GM12878 (cell line): ENCODE measurements around the gene MCAT. TPM values are rescaled to one million over a fixed set of nuclear protein-coding genes. Genes with fewer than 3 reads are reported as not detected.

Experiments
- ATAC-seq: fragments of 200-7000 bp; cut with Tn5 transposase; 3 replicates; pipeline ENCODE4 v1.9.1; 2020; ENCODE audit warnings: mild to moderate bottlenecking, moderate library complexity
- BruUV-seq: library from RNA; stranded (reverse); fragments of 400-500 nt; replicated peaks from 2 replicates; lab custom pipeline; 2021; lab: Mats Ljungman, UMichigan
- CTCF ChIA-PET: fragments of 300-600 bp; sonication (Branson Sonifier 250); formaldehyde crosslinking; extraction: SDS; loops from one replicate; lab custom pipeline; 2021; ENCODE audit warnings: inconsistent platforms; lab: Yijun Ruan, JAX
- POLR2A ChIA-PET: fragments of 350-600 bp; formaldehyde crosslinking; extraction: SDS; loops from one replicate; lab custom pipeline; 2021; ENCODE audit warnings: inconsistent platforms; lab: Charles Lee
- RAD21 ChIA-PET: fragments of 300-600 bp; sonication (Branson Sonifier 250); formaldehyde crosslinking; loops from one replicate; lab custom pipeline; 2023; ENCODE audit warnings: antibody characterized with exemption; ENCODE audit not compliant: unreplicated experiment; lab: Charles Lee
- SMC1A ChIA-PET: fragments of 300-600 bp; sonication (Branson Sonifier 250); formaldehyde crosslinking; loops from one replicate; lab custom pipeline; 2023; ENCODE audit not compliant: unreplicated experiment, uncharacterized antibody; lab: Charles Lee
- DNase-seq: peaks from one replicate; pipeline ENCODE4 v3.0.0-alpha.2; 2011; ENCODE audit warnings: low read depth, low spot score
- FAIRE-seq: peaks from 3 replicates; lab custom pipeline; 2011; peaks lifted over from hg19 to GRCh38; lab: Jason Lieb, UNC
- H2AFZ ChIP-seq: 2 replicates; pipeline ENCODE4 v1.6.0; 2011; ENCODE audit warnings: low read depth, low read length, control low read depth; ENCODE audit not compliant: control insufficient read depth
- H3K27ac ChIP-seq: 2 replicates; pipeline ENCODE4 v1.5.1; 2011; ENCODE audit warnings: control low read depth; ENCODE audit not compliant: control insufficient read depth, insufficient read depth
- H3K27me3 ChIP-seq, 2 experiments: replicated peaks in 1 of 2; 2 replicates each; pipeline versions ENCODE4 v1.6.0 to v1.6.1; 2011; ENCODE audit warnings: low read length in 1 of 2; ENCODE audit not compliant: control insufficient read depth in 2 of 2, insufficient read depth in 2 of 2
- H3K36me3 ChIP-seq, 2 experiments: 2 replicates each; pipeline ENCODE4 v1.5.1; 2011; ENCODE audit warnings: low read length in 1 of 2; ENCODE audit not compliant: control insufficient read depth in 2 of 2, insufficient read depth in 2 of 2
- H3K4me1 ChIP-seq: 2 replicates; pipeline ENCODE4 v1.6.1; 2011; ENCODE audit warnings: mild to moderate bottlenecking, low read length, moderate library complexity, mixed read lengths; ENCODE audit not compliant: control insufficient read depth, insufficient read depth
- H3K4me2 ChIP-seq: 2 replicates; pipeline ENCODE4 v1.6.0; 2011; ENCODE audit warnings: control low read depth; ENCODE audit not compliant: control insufficient read depth, insufficient read depth
- H3K4me3 ChIP-seq: fragments of 200-600 bp; sonication (generic); 2 replicates; pipeline ENCODE4 v1.5.1; 2016
- H3K79me2 ChIP-seq: 2 replicates; pipeline ENCODE4 v1.6.0; 2011; ENCODE audit warnings: low read length; ENCODE audit not compliant: control insufficient read depth, insufficient read depth
- H3K9ac ChIP-seq: 2 replicates; pipeline ENCODE4 v1.8.0; 2011; ENCODE audit warnings: low read length, control low read depth, mixed read lengths; ENCODE audit not compliant: control insufficient read depth, insufficient read depth
- H3K9me3 ChIP-seq: replicated peaks from 3 replicates; pipeline ENCODE4 v1.5.1; 2011; ENCODE audit warnings: mild to moderate bottlenecking, low read length; ENCODE audit not compliant: control insufficient read depth, insufficient read depth
- H4K20me1 ChIP-seq: 2 replicates; pipeline ENCODE4 v1.6.0; 2011; ENCODE audit not compliant: control insufficient read depth, insufficient read depth
- FOXM1 ChIP-seq: IDR thresholded peaks from 2 replicates; pipeline ENCODE4 v1.6.1; 2012; ENCODE audit warnings: low read depth, mild to moderate bottlenecking, inconsistent platforms, low read length, moderate library complexity
- MEF2B ChIP-seq: fragments of 450-650 bp; IDR thresholded peaks from 2 replicates; pipeline ENCODE4 v1.6.1; 2018; ENCODE audit warnings: mild to moderate bottlenecking, moderate library complexity; ENCODE audit not compliant: partially characterized antibody, poor library complexity, severe bottlenecking
- MTA2 ChIP-seq: fragments of 450-650 bp; IDR thresholded peaks from 2 replicates; pipeline ENCODE4 v1.6.1; 2016; ENCODE audit warnings: low read depth, mild to moderate bottlenecking, moderate library complexity
- TCF3 ChIP-seq: IDR thresholded peaks from 2 replicates; pipeline ENCODE4 v1.6.1; 2012; ENCODE audit warnings: low read depth, mild to moderate bottlenecking, low read length, borderline replicate concordance; ENCODE audit not compliant: insufficient read depth
- USF1 ChIP-seq: IDR thresholded peaks from 2 replicates; pipeline ENCODE4 v1.6.1; 2011; ENCODE audit warnings: borderline replicate concordance, low read depth, mild to moderate bottlenecking, moderate library complexity, mixed read lengths, low read length; ENCODE audit not compliant: insufficient read depth; ENCODE audit errors: extremely low read length
- ZNF274 ChIP-seq: IDR thresholded peaks from one replicate; pipeline ENCODE4 v1.8.0; 2011; ENCODE audit not compliant: insufficient read length, insufficient read depth
- ZNF384 ChIP-seq: IDR thresholded peaks from 2 replicates; pipeline ENCODE4 v1.6.1; 2012; ENCODE audit warnings: low read depth, mild to moderate bottlenecking, low read length, improper control_type of control experiment, borderline replicate concordance
- WGBS: methylation state at CpG from one replicate; pipeline ENCODE4 v1.1.6; 2016; ENCODE audit warnings: low lambda C conversion rate; ENCODE audit not compliant: insufficient replicate concordance, insufficient coverage; ENCODE audit errors: missing lambda C conversion rate; 5-methylcytosine and 5-hydroxymethylcytosine counted together
- in situ Hi-C: fragments of 300-500 bp; cut with MboI; formaldehyde crosslinking; loops from 9 replicates; pipeline ENCODE4 v1.14.3; 2018; ENCODE audit warnings: mixed read lengths
- intact Hi-C: fragments of 100-400 bp; cut with micrococcal nuclease; formaldehyde crosslinking; loops from one replicate; pipeline ENCODE4 v1.14.2; 2022; ENCODE audit not compliant: unreplicated experiment
- polyA plus RNA-seq, 11 experiments: library from polyadenylated mRNA; depleted of rRNA in 4 of 11; unstranded in 6 of 11; stranded (reverse) in 5 of 11; fragments of >200 nt; fragmentation: Nextera tagmentation in 4 of 11; fragmentation: Illumina TruSeq in 1 of 11; extraction: Ambion mirVana in 4 of 11; extraction: Trizol in 1 of 11; gene quantifications; 1 replicate in 1 of 11; 2 replicates in 10 of 11; pipeline versions ENCODE4 v1.2.1 to v1.2.3, GENCODE V29; 2011 to 2016; ENCODE audit warnings: inconsistent platforms in 2 of 11, missing spikeins in 2 of 11, low read depth in 1 of 11
- total RNA-seq, 4 experiments: library from RNA; depleted of rRNA in 3 of 4; stranded (reverse); fragments of >200 nt in 3 of 4; fragmentation: Illumina TruSeq in 1 of 4; extraction: Trizol in 1 of 4; gene quantifications; 2 replicates each; pipeline versions ENCODE4 v1.2.1 to v1.2.3, GENCODE V29; 2013 to 2021
- TF ChIP-seq, protein P1 (sequence below): fragments of 450-650 bp; IDR thresholded peaks from 2 replicates; pipeline ENCODE4 v1.6.1; 2017; ENCODE audit warnings: low read depth, mild to moderate bottlenecking, moderate library complexity
- TF ChIP-seq, protein P2 (sequence below): IDR thresholded peaks from 2 replicates; pipeline ENCODE4 v1.6.1; 2012; ENCODE audit warnings: low read depth, low read length, improper control_type of control experiment

The MCAT gene
- total and polyA plus RNA-seq, 10 of the 15 experiments (the other 5 are each of a cell fraction or from before 2014, with no cell fraction given): 3.6 to 29.1 (median 19.3) TPM

- TF ChIP-seq, protein P1, sequence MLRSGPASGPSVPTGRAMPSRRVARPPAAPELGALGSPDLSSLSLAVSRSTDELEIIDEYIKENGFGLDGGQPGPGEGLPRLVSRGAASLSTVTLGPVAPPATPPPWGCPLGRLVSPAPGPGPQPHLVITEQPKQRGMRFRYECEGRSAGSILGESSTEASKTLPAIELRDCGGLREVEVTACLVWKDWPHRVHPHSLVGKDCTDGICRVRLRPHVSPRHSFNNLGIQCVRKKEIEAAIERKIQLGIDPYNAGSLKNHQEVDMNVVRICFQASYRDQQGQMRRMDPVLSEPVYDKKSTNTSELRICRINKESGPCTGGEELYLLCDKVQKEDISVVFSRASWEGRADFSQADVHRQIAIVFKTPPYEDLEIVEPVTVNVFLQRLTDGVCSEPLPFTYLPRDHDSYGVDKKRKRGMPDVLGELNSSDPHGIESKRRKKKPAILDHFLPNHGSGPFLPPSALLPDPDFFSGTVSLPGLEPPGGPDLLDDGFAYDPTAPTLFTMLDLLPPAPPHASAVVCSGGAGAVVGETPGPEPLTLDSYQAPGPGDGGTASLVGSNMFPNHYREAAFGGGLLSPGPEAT: peak; percentile 55; the same call in 1 of the 2 replicates
- 0 out of 2 replicates have a peak, but pooled peaks have one; percentile 15 for TF ChIP-seq MTA2
- TF ChIP-seq, protein P2, sequence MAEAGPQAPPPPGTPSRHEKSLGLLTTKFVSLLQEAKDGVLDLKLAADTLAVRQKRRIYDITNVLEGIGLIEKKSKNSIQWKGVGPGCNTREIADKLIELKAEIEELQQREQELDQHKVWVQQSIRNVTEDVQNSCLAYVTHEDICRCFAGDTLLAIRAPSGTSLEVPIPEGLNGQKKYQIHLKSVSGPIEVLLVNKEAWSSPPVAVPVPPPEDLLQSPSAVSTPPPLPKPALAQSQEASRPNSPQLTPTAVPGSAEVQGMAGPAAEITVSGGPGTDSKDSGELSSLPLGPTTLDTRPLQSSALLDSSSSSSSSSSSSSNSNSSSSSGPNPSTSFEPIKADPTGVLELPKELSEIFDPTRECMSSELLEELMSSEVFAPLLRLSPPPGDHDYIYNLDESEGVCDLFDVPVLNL: no peak
- TF ChIP-seq USF1: no peak
- TF ChIP-seq, all 136 proteins: peak for 10
These were observed 12.6 kb upstream of the MCAT start (continued) for GRCh38 chr22:43155789-43156188.

- POLR2A ChIA-PET: interaction anchor here (0.6 kb wide), 1 partner anchor 10 kb away, joined by 3 read pairs; no protein-coding TSS in a partner anchor
- H3K79me2 ChIP-seq: no peaks in the 10 kb centered on the region; the same call in 1 of the 2 replicates
These were observed 11.8 kb upstream of the MCAT start for GRCh38 chr22:43154887-43155536.

More at GRCh38 chr22:43154887-43155536, 11.8 kb upstream of the MCAT start:
- DNase-seq (no peak), ATAC-seq (no peak), FAIRE-seq (no peak)
- no peak overlapping the region for H3K27ac ChIP-seq
- H3K4me1 ChIP-seq: peaks cover 8% of the 10 kb centered on the region
- no peaks in the 10 kb centered on the region; a peak in 1 of 4 replicates for H3K27me3 ChIP-seq
- H3K4me2 ChIP-seq: no peak overlapping the region
- H3K4me3 ChIP-seq: no peak overlapping the region
- H3K9me3 ChIP-seq: no peaks in the 10 kb centered on the region
- BruUV-seq: no TSS peak
- no peak overlapping the region for H2AFZ ChIP-seq
- ChIA-PET RAD21 (no interaction called here), CTCF (no interaction called here), SMC1A (no interaction called here)
- H3K36me3 ChIP-seq: no peaks in the 10 kb centered on the region
- H3K9ac ChIP-seq: no peak overlapping the region
- intact Hi-C loops (no loop called here), in situ Hi-C loops (no loop called here)
- no peak for TF ChIP-seq FOXM1
- no peak for TF ChIP-seq ZNF274
- no peak for TF ChIP-seq TCF3
- TF ChIP-seq ZNF384: no peak
- no peak for TF ChIP-seq MEF2B
- 94% methylated on average over 27 of the region's 27 CpGs for WGBS
- no peaks in the 10 kb centered on the region for H4K20me1 ChIP-seq
